Caco-2 (cell line): Measurements from ENCODE around the gene CPNE2. TPM values are rescaled to one million over a fixed set of nuclear protein-coding genes. Genes with fewer than 3 reads are reported as not detected.

Experiments
- BruUV-seq: library from RNA; stranded (reverse); fragments of 400-500 nt; replicated peaks from 2 replicates; lab custom pipeline; 2021; lab: Mats Ljungman, UMichigan
- CTCF ChIA-PET: fragments of 300-600 bp; sonication (Branson Sonifier 250); formaldehyde crosslinking; loops from one replicate; lab custom pipeline; 2022; ENCODE audit warnings: antibody characterized with exemption; lab: Charles Lee
- POLR2A ChIA-PET: fragments of 300-600 bp; sonication (Branson Sonifier 250); formaldehyde crosslinking; loops from one replicate; lab custom pipeline; 2022; ENCODE audit warnings: antibody characterized with exemption; lab: Charles Lee
- DNase-seq, 2 experiments: peaks; one replicate each; pipeline versions ENCODE4 v3.0.0 to v3.0.0-alpha.2; 2020 to 2022
- H3K27me3 ChIP-seq: replicated peaks from 2 replicates; pipeline ENCODE4 v1.6.0; 2011; ENCODE audit warnings: low read length; ENCODE audit not compliant: control insufficient read depth, insufficient read depth
- H3K36me3 ChIP-seq: 2 replicates; pipeline ENCODE4 v1.5.1; 2011; ENCODE audit warnings: low read length; ENCODE audit not compliant: control insufficient read depth, insufficient read depth
- H3K4me1 ChIP-seq: fragments of 250-450 bp; sonication (Bioruptor Pico); 2 replicates; pipeline ENCODE4 v1.5.1; 2020; ENCODE audit warnings: mild to moderate bottlenecking
- H3K4me3 ChIP-seq: 2 replicates; pipeline ENCODE4 v1.5.1; 2011; ENCODE audit warnings: low read depth, mild to moderate bottlenecking, control low read depth, low read length
- H3K9me3 ChIP-seq: fragments of 250-450 bp; sonication (Bioruptor Pico); 2 replicates; pipeline ENCODE4 v1.5.1; 2020; ENCODE audit warnings: mild to moderate bottlenecking, moderate library complexity
- H3K27ac Mint-ChIP-seq: one replicate; pipeline ENCODE4 v1.8.0; 2022; ENCODE audit warnings: mixed read lengths; ENCODE audit not compliant: unreplicated experiment
- H3K27me3 Mint-ChIP-seq: one replicate; pipeline ENCODE4 v1.8.0; 2022; ENCODE audit warnings: mixed read lengths; ENCODE audit not compliant: insufficient read depth, unreplicated experiment
- H3K36me3 Mint-ChIP-seq: one replicate; pipeline ENCODE4 v1.8.0; 2022; ENCODE audit warnings: mild to moderate bottlenecking, mixed read lengths; ENCODE audit not compliant: insufficient read depth, unreplicated experiment
- H3K4me1 Mint-ChIP-seq: one replicate; pipeline ENCODE4 v1.8.0; 2022; ENCODE audit warnings: low read depth, mixed read lengths; ENCODE audit not compliant: unreplicated experiment
- H3K4me3 Mint-ChIP-seq: one replicate; pipeline ENCODE4 v1.8.0; 2022; ENCODE audit warnings: mild to moderate bottlenecking, moderate library complexity, mixed read lengths; ENCODE audit not compliant: unreplicated experiment
- H3K9me3 Mint-ChIP-seq: one replicate; pipeline ENCODE4 v1.8.0; 2022; ENCODE audit warnings: mixed read lengths; ENCODE audit not compliant: unreplicated experiment
- CTCF ChIP-seq, 2 experiments: fragments of 200-600 bp in 1 of 2; IDR thresholded peaks; 1 replicate in 1 of 2; 2 replicates in 1 of 2; pipeline versions ENCODE4 v1.5.1 to v1.8.0; 2011 to 2022; ENCODE audit warnings: antibody characterized with exemption in 1 of 2, control low read depth in 1 of 2, inconsistent platforms in 1 of 2, low read depth in 1 of 2, low read length in 1 of 2, mild to moderate bottlenecking in 1 of 2, moderate library complexity in 1 of 2; ENCODE audit not compliant: insufficient read depth in 1 of 2, severe bottlenecking in 1 of 2, unreplicated experiment in 1 of 2
- intact Hi-C: fragments of 100-400 bp; cut with micrococcal nuclease; formaldehyde crosslinking; loops from one replicate; pipeline ENCODE4 v1.10.0; 2022; ENCODE audit not compliant: unreplicated experiment
- total RNA-seq: library from RNA; stranded (reverse); gene quantifications from 2 replicates; pipeline ENCODE4 v1.2.3, GENCODE V29; 2022

Gene CPNE2
- total RNA-seq, 1 experiment from 2014 or later, result 46.3 TPM

- H3K27me3 Mint-ChIP-seq, result peaks cover 4% of the 10 kb centered on the region
- DNase-seq, result no peak
- no peaks in the 10 kb centered on the region for H3K36me3 Mint-ChIP-seq
- H3K4me1 ChIP-seq, result peaks cover 6% of the 10 kb centered on the region; the same call in 1 of the 2 replicates
- H3K9me3 ChIP-seq, result no peaks in the 10 kb centered on the region
- CTCF ChIA-PET, result interaction anchor here (0.5 kb wide), 1 partner anchor 19 kb away, joined by 6 read pairs; no protein-coding TSS in a partner anchor
- peaks cover 2% of the 10 kb centered on the region; the same call in 1 of the 2 replicates for H3K27me3 ChIP-seq
- H3K4me3 ChIP-seq, result no peak overlapping the region
- no peaks in the 10 kb centered on the region for H3K9me3 Mint-ChIP-seq
- POLR2A ChIA-PET, result no interaction called here
- no peak overlapping the region for H3K27ac Mint-ChIP-seq
- BruUV-seq, result no TSS peak
- intact Hi-C loops, result no loop called here
- H3K36me3 ChIP-seq, result no peaks in the 10 kb centered on the region
- no peak for TF ChIP-seq CTCF (IDR thresholded peaks at IDR 0.05; ENCODE audit: insufficient read depth in 1 of 2, low read depth in 1 of 2, low read length in 1 of 2, severe bottlenecking in 1 of 2, unreplicated experiment in 1 of 2)
- no peak overlapping the region for H3K4me3 Mint-ChIP-seq
- H3K4me1 Mint-ChIP-seq, result no peaks in the 10 kb centered on the region
These were observed 10.6 kb upstream of the CPNE2 start for GRCh38 chr16:57081744-57082143.

- ChIA-PET POLR2A (no interaction called here), CTCF (interaction anchor here (2.5 kb wide), 1 partner anchor 10 kb away, joined by 19 read pairs; the partner anchor contains the start of gene CPNE2)
- H3K27me3 Mint-ChIP-seq, result peaks cover 4% of the 10 kb centered on the region
- no peaks in the 10 kb centered on the region for H3K9me3 Mint-ChIP-seq
- intact Hi-C loops, result no loop called here
- no TSS peak for BruUV-seq
- Histone ChIP-seq H3K4me1 (peaks cover 6% of the 10 kb centered on the region; the same call in 1 of the 2 replicates), H3K36me3 (no peaks in the 10 kb centered on the region), H3K9me3 (no peaks in the 10 kb centered on the region), H3K4me3 (no peak overlapping the region), H3K27me3 (peaks cover 2% of the 10 kb centered on the region; the same call in 1 of the 2 replicates)
- H3K4me3 Mint-ChIP-seq, result no peak overlapping the region
- H3K27ac Mint-ChIP-seq, result no peak overlapping the region
- no peak for TF ChIP-seq CTCF (IDR thresholded peaks at IDR 0.05; ENCODE audit: insufficient read depth in 1 of 2, low read depth in 1 of 2, low read length in 1 of 2, severe bottlenecking in 1 of 2, unreplicated experiment in 1 of 2)
- DNase-seq, result no peak
- H3K36me3 Mint-ChIP-seq, result no peaks in the 10 kb centered on the region
- H3K4me1 Mint-ChIP-seq, result no peaks in the 10 kb centered on the region
These were observed 9.7 kb upstream of the CPNE2 start for GRCh38 chr16:57082664-57083063.

- intact Hi-C loops, result loop anchor here (1.0 kb wide), 1 partner anchor 85 kb away; no protein-coding TSS in a partner anchor
- Histone ChIP-seq H3K27me3 (peaks cover 2% of the 10 kb centered on the region; the same call in 1 of the 2 replicates), H3K9me3 (no peaks in the 10 kb centered on the region), H3K4me1 (peaks cover 6% of the 10 kb centered on the region; the same call in 1 of the 2 replicates), H3K36me3 (no peaks in the 10 kb centered on the region), H3K4me3 (no peak overlapping the region)
- DNase-seq, result no peak
- H3K36me3 Mint-ChIP-seq, result no peaks in the 10 kb centered on the region
- no TSS peak for BruUV-seq
- no peaks in the 10 kb centered on the region for H3K9me3 Mint-ChIP-seq
- ChIA-PET POLR2A (no interaction called here), CTCF (interaction anchor here (1.3 to 2.5 kb wide), 5 partner anchors 9 to 216 kb away, joined by 3 to 19 read pairs (median 5); partner anchors contain the start of genes CPNE2 and PSME3IP1)
- H3K27ac Mint-ChIP-seq, result no peak overlapping the region
- no peak for TF ChIP-seq CTCF (IDR thresholded peaks at IDR 0.05; ENCODE audit: insufficient read depth in 1 of 2, low read depth in 1 of 2, low read length in 1 of 2, severe bottlenecking in 1 of 2, unreplicated experiment in 1 of 2)
- no peaks in the 10 kb centered on the region for H3K4me1 Mint-ChIP-seq
- no peak overlapping the region for H3K4me3 Mint-ChIP-seq
- H3K27me3 Mint-ChIP-seq, result peaks cover 4% of the 10 kb centered on the region
These were observed 8.8 kb upstream of the CPNE2 start for GRCh38 chr16:57083485-57084126.
